Right renal pelvis (tissue), 4 donors: ENCODE results near the gene MZB1. TPM values are rescaled to one million over a fixed set of nuclear protein-coding genes. Genes with fewer than 3 reads are reported as not detected.
"Not testable (repeated sequence)": the region's sequence is repeated elsewhere in the genome, so short reads cannot be mapped to it uniquely, and the experiment has no call there.

Experiments used
- DNase-seq, 4 donors: peaks; one replicate each; pipeline ENCODE4 v3.0.0-alpha.2; 2013; ENCODE audit warnings: low read depth in 4 of 4, low spot score in 3 of 4, missing footprints in 1 of 4
- polyA plus RNA-seq, 4 donors: library from polyadenylated mRNA; unstranded; fragments of 120-200 nt; gene quantifications; one replicate each; pipeline ENCODE4 v1.2.1, GENCODE V29; 2013; ENCODE audit not compliant: insufficient read length in 4 of 4

Gene MZB1
- polyA plus RNA-seq, 4 donors = 0.60 to 0.95 (median 0.72) TPM

- DNase-seq = no peak
Measured at GRCh38 chr5:139393497-139394122, 3.9 kb upstream of the MZB1 start.

GRCh38 chr5:139392678-139393496 is 3.2 kb upstream of the MZB1 start:
- DNase-seq = no peak

- DNase-seq = no peak
Measured at GRCh38 chr5:139392324-139392677, 2.6 kb upstream of the MZB1 start.

- no peak for DNase-seq
Measured at GRCh38 chr5:139391570-139392323, 2.0 kb upstream of the MZB1 start.

- DNase-seq = no peak
Measured at GRCh38 chr5:139390639-139391569, 1.2 kb upstream of the MZB1 start.

GRCh38 chr5:139388198-139388821 is 1.4 kb downstream of the MZB1 start:
- no peak for DNase-seq

GRCh38 chr5:139387611-139388197 is 2.0 kb downstream of the MZB1 start:
- DNase-seq = no peak

GRCh38 chr5:139386956-139387355 is 2.8 kb downstream of the MZB1 start:
- not testable (repeated sequence) for DNase-seq

GRCh38 chr5:139386050-139386438 is 3.7 kb downstream of the MZB1 start:
- no peak for DNase-seq

GRCh38 chr5:139385061-139386049 is 4.4 kb downstream of the MZB1 start:
- no peak for DNase-seq

GRCh38 chr5:139384591-139385051 is 5.1 kb downstream of the MZB1 start:
- DNase-seq = no peak

GRCh38 chr5:139383993-139384590 is 5.6 kb downstream of the MZB1 start:
- no peak for DNase-seq

GRCh38 chr5:139383275-139383992 is 6.3 kb downstream of the MZB1 start, which contains the start of gene SLC23A1:
Gene SLC23A1, minus strand, starts transcription at chr5:139383297. Its CDS starts 44 bp downstream, at chr5:139383253.
- DNase-seq = no peak

- no peak for DNase-seq
Measured at GRCh38 chr5:139382807-139383206, 6.9 kb downstream of the MZB1 start.

GRCh38 chr5:139381837-139382761 is 7.6 kb downstream of the MZB1 start:
- DNase-seq = no peak
